ENCODE measurements around the gene ANKRD63.

DNA sequence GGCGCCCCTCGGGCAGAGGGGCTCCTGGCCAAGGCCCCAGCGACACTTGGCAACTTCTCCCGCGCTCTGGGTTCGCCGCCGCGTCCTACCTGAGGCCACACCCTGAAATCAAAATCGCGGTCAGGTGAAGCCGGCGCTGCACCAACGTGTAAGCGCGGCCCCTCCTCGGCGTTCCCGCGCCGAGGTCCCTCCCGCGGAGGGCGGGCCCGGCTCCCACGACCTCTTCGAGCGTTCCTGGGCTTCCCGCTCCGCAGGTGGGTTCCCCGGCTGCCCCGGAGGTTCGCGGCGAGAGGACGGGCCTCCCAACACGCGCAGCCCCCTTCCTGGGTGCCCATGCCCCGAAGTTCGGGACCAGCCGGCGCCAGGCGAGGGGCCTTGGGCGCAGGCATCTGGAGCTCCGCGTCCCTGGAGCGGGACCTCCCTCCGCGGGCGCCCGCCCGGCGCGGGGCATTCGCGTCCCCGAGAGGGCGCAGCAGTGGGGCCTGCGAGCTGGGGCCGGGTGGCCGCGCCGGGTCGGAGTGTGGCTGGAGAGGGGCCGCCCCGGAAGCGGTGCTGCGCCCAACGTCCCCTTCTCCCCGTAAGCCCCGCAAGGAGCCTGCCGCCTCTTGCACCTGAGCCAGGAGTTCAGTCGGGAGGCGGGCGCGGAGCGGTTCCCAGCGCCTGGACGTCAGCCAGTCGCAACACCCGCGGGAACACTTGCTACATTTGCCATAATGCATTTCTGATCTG, 30.3 kb downstream of the ANKRD63 start:
- TF ChIP-seq, protein P1, sequence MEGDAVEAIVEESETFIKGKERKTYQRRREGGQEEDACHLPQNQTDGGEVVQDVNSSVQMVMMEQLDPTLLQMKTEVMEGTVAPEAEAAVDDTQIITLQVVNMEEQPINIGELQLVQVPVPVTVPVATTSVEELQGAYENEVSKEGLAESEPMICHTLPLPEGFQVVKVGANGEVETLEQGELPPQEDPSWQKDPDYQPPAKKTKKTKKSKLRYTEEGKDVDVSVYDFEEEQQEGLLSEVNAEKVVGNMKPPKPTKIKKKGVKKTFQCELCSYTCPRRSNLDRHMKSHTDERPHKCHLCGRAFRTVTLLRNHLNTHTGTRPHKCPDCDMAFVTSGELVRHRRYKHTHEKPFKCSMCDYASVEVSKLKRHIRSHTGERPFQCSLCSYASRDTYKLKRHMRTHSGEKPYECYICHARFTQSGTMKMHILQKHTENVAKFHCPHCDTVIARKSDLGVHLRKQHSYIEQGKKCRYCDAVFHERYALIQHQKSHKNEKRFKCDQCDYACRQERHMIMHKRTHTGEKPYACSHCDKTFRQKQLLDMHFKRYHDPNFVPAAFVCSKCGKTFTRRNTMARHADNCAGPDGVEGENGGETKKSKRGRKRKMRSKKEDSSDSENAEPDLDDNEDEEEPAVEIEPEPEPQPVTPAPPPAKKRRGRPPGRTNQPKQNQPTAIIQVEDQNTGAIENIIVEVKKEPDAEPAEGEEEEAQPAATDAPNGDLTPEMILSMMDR (conservative IDR thresholded peaks at IDR 0.05; ENCODE audit: low read depth, low read length) = no peak
- no peak for TF ChIP-seq EZH2 (IDR thresholded peaks at IDR 0.05; ENCODE audit: borderline replicate concordance, low read depth, low read length, poor library complexity, severe bottlenecking)

Data from A673 (cell line).